Mesothelial cell of epicardium (in vitro differentiated cells): Measurements from ENCODE around the gene NOS3. TPM values are rescaled to one million over a fixed set of nuclear protein-coding genes. Genes with fewer than 3 reads are reported as not detected.

Source experiments
- DNase-seq, 2 experiments: peaks; one replicate each; pipeline ENCODE4 v3.0.0; 2021; ENCODE audit warnings: low spot score in 2 of 2; ENCODE audit not compliant: unreplicated experiment in 2 of 2
- H3K27ac Mint-ChIP-seq: 2 replicates; pipeline ENCODE4 v1.8.0; 2021; ENCODE audit warnings: mixed read lengths
- H3K27me3 Mint-ChIP-seq: 2 replicates; pipeline ENCODE4 v1.8.0; 2021; ENCODE audit warnings: low read depth, mixed read lengths
- H3K36me3 Mint-ChIP-seq: 2 replicates; pipeline ENCODE4 v1.8.0; 2021; ENCODE audit warnings: mixed read lengths
- H3K4me1 Mint-ChIP-seq: 2 replicates; pipeline ENCODE4 v1.8.0; 2021; ENCODE audit warnings: mixed read lengths
- H3K4me3 Mint-ChIP-seq: 2 replicates; pipeline ENCODE4 v1.8.0; 2021; ENCODE audit warnings: mild to moderate bottlenecking, moderate library complexity, mixed read lengths
- H3K9me3 Mint-ChIP-seq: 2 replicates; pipeline ENCODE4 v1.8.0; 2021; ENCODE audit warnings: mixed read lengths
- CTCF ChIP-seq: fragments of 200-600 bp; sonication (generic); IDR thresholded peaks from one replicate; pipeline ENCODE4 v1.5.0; 2021; ENCODE audit warnings: antibody characterized with exemption; ENCODE audit not compliant: unreplicated experiment
- total RNA-seq: library from RNA; stranded (reverse); gene quantifications from 3 replicates; pipeline ENCODE4 v1.2.1, GENCODE V29; 2021

Gene NOS3
- total RNA-seq, 1 donor from 2014 or later, result 6.0 TPM

- no peak overlapping the region for H3K27ac Mint-ChIP-seq
- DNase-seq, result peak in 1 of 2 experiments; percentile 73
- H3K4me1 Mint-ChIP-seq, result peaks cover 6% of the 10 kb centered on the region
- peaks cover 86% of the 10 kb centered on the region for H3K27me3 Mint-ChIP-seq
- peaks cover 12% of the 10 kb centered on the region for H3K9me3 Mint-ChIP-seq
- no peaks in the 10 kb centered on the region for H3K36me3 Mint-ChIP-seq
- H3K4me3 Mint-ChIP-seq, result no peak overlapping the region
- peak; percentile 55 for TF ChIP-seq CTCF
These were observed 4.7 kb upstream of the NOS3 start for GRCh38 chr7:150986099-150986512.

GRCh38 chr7:150986556-150986955, 4.3 kb upstream of the NOS3 start:
- no peak overlapping the region for H3K27ac Mint-ChIP-seq
- DNase-seq, result no peak
- peaks cover 83% of the 10 kb centered on the region for H3K27me3 Mint-ChIP-seq
- no peak overlapping the region for H3K4me3 Mint-ChIP-seq
- H3K36me3 Mint-ChIP-seq, result no peaks in the 10 kb centered on the region
- peaks cover 15% of the 10 kb centered on the region for H3K9me3 Mint-ChIP-seq
- TF ChIP-seq CTCF, result no peak
- peaks cover 6% of the 10 kb centered on the region for H3K4me1 Mint-ChIP-seq

DNA sequence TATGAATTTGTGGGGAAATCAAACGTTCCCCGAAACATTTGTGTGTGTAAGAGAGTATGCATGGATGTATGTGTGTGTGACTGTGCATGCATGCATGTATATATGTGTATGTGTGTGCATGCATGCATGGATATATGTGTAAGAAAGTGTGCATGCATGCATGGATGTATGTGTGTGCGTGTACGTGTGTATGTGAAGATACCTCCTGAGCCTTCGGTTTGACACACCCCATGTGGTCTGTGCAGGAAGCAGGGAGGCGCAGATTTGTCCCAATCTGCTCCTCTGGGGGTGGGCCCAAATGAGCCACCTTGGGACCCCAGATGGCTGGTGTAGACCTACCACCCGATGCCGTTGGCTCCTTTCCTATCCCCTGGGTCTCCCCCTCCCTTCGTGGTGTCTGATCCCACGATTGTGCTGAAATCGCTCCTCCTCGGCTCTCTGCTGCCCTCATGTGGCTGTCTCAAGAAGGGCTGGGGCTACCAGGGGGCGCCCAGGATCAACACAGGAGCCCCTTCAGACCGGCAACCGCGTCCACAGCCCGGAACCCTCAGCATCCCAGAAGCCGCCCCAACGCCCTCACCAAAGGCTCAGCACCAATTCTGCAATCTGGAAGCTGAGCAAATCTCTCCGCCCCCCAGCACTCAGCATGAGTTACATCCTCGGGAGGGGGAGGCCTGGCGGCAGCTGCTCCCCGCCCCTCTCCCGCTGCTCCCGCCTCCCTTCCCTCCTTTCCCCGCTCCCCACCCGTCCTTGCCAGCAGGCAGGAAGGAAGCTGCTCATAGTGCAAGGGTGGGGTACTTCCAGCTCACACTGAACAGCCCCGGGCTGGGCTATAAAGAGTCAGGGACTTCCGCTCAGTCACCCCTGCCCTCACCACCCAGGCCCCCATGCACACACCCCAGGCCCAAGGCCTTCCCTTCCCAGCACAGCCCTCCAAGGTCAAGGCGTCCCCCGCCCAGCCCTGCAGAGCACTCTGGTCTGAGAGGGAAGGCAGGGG, 2.3 kb upstream of the NOS3 start:
- no peaks in the 10 kb centered on the region for H3K36me3 Mint-ChIP-seq
- peaks cover 15% of the 10 kb centered on the region for H3K9me3 Mint-ChIP-seq
- H3K4me1 Mint-ChIP-seq, result peaks cover 6% of the 10 kb centered on the region
- peak; percentile 71 for TF ChIP-seq CTCF
- peak in 1 of 2 experiments; percentile 82 for DNase-seq
- H3K4me3 Mint-ChIP-seq, result peak overlapping the region; percentile 41
- H3K27me3 Mint-ChIP-seq, result peaks cover 64% of the 10 kb centered on the region
- no peak overlapping the region for H3K27ac Mint-ChIP-seq

DNA sequence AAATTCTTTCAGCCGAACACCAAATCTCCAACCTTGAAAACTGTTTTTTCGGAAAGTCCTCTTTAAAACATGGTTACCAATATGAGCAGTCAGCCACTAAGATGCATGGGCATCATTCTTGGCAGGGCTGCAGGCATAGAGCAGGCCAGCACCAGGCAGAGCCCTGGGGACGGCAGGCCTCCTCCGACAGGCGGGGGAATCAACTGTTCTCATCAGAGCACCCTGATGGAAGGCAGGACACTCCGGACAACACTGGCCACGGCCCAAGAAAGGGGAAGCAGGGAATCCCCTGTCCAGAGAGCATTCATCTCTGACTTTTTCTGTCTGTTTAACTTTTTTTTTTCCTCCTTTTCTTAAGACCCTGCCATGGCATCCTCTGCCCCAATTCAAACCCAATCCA, 1.4 kb upstream of the NOS3 start:
- Mint-ChIP-seq H3K27me3 (peaks cover 55% of the 10 kb centered on the region), H3K36me3 (no peaks in the 10 kb centered on the region), H3K4me3 (no peak overlapping the region), H3K4me1 (peaks cover 6% of the 10 kb centered on the region), H3K9me3 (peaks cover 15% of the 10 kb centered on the region), H3K27ac (no peak overlapping the region)
- no peak for DNase-seq
- TF ChIP-seq CTCF, result no peak

DNA sequence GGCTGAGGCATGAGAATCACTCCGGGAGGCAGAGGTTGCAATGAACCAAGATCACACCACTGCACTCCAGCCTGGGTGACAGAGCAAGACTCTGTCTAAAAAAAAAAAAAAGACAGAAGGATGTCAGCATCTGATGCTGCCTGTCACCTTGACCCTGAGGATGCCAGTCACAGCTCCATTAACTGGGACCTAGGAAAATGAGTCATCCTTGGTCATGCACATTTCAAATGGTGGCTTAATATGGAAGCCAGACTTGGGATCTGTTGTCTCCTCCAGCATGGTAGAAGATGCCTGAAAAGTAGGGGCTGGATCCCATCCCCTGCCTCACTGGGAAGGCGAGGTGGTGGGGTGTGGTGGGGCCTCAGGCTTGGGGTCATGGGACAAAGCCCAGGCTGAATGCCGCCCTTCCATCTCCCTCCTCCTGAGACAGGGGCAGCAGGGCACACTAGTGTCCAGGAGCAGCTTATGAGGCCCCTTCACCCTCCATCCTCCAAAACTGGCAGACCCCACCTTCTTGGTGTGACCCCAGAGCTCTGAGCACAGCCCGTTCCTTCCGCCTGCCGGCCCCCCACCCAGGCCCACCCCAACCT, 1.3 kb downstream of the NOS3 start:
- Mint-ChIP-seq H3K4me3 (no peak overlapping the region), H3K9me3 (peaks cover 15% of the 10 kb centered on the region), H3K27me3 (peaks cover 37% of the 10 kb centered on the region), H3K27ac (no peak overlapping the region), H3K36me3 (no peaks in the 10 kb centered on the region), H3K4me1 (peaks cover 17% of the 10 kb centered on the region)
- DNase-seq, result no peak
- TF ChIP-seq CTCF, result no peak
